ENCODE measurements around the gene CCL16.

DNA sequence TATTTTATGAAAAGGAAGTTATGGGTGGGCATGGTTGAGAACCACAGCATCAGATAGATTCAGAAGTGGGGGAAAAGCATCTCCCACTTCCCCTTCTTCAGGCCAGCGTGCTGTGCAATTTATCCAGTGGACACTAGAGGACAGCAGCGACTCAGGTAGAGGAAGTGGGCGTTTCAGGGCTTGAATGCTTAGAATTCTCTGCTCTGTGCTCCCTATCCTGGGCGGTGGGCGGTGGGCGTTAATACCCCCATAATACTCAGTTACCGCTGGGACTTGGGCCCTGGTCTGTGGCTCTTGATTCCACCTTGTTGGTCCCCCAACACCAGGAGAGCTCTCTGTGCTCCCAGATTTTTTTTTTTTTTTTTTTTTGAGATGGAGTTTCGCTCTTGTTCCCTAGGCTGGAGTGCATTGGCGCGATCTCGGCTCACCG lies 34.1 kb downstream of the CCL16 start:
- TF ChIP-seq, protein P1, sequence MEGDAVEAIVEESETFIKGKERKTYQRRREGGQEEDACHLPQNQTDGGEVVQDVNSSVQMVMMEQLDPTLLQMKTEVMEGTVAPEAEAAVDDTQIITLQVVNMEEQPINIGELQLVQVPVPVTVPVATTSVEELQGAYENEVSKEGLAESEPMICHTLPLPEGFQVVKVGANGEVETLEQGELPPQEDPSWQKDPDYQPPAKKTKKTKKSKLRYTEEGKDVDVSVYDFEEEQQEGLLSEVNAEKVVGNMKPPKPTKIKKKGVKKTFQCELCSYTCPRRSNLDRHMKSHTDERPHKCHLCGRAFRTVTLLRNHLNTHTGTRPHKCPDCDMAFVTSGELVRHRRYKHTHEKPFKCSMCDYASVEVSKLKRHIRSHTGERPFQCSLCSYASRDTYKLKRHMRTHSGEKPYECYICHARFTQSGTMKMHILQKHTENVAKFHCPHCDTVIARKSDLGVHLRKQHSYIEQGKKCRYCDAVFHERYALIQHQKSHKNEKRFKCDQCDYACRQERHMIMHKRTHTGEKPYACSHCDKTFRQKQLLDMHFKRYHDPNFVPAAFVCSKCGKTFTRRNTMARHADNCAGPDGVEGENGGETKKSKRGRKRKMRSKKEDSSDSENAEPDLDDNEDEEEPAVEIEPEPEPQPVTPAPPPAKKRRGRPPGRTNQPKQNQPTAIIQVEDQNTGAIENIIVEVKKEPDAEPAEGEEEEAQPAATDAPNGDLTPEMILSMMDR (IDR thresholded peaks at IDR 0.05) = peak; percentile 23 to 70 (median 43)
- no peak for TF ChIP-seq POLR2A (IDR thresholded peaks at IDR 0.05)
